NB4 (cell line): Measurements from ENCODE around the gene AHRR.

Experiments used
- MAX ChIP-seq: IDR thresholded peaks from 2 replicates; pipeline ENCODE4 v1.6.1; 2011; ENCODE audit warnings: low read depth, low read length
- TF ChIP-seq, protein P1 (sequence below): IDR thresholded peaks from one replicate; pipeline ENCODE4 v1.5.1; 2012; ENCODE audit warnings: low read depth, low read length

DNA sequence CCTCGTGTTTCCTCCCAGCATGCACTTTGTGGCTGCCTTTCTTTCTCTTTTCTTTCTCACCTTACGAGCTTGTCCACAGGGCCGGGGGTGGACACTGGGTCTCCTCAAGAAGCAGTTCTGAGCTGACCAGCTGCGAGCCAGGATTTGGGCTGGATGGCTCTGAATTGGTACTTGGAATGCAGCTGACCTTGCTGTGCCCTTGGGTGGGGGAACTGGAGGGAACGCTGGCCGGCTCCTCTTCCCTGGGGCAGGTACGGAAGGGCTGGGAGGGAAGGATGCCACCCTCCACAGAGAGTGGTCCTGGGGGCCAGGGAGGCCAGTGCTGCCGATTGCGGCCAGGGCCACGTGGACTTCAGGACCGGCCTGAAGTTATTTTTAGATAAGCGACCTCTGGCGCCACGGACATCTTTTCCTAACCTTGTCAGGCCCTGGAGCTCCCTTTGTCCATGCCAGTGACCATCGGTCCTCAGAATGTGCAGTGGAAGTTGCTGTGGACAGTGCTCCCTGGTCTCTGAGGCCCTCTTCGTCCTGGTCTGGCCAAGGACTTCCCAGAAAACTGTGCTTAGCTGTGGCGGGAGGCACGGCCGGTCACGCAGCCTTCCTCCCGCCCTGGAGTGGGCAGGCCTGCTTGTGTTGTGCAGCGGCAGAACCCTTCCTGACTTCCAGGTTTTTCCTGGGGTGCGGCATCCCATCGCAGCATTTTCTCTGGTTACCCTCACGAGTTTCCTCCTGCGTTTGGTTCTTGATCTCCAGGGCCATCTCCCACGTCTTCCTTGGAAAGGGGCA lies 13.5 kb upstream of the AHRR start:
- TF ChIP-seq, protein P1, sequence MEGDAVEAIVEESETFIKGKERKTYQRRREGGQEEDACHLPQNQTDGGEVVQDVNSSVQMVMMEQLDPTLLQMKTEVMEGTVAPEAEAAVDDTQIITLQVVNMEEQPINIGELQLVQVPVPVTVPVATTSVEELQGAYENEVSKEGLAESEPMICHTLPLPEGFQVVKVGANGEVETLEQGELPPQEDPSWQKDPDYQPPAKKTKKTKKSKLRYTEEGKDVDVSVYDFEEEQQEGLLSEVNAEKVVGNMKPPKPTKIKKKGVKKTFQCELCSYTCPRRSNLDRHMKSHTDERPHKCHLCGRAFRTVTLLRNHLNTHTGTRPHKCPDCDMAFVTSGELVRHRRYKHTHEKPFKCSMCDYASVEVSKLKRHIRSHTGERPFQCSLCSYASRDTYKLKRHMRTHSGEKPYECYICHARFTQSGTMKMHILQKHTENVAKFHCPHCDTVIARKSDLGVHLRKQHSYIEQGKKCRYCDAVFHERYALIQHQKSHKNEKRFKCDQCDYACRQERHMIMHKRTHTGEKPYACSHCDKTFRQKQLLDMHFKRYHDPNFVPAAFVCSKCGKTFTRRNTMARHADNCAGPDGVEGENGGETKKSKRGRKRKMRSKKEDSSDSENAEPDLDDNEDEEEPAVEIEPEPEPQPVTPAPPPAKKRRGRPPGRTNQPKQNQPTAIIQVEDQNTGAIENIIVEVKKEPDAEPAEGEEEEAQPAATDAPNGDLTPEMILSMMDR = no peak
- TF ChIP-seq MAX = no peak
